ENCODE measurements around the gene NOTCH1.

Gene NOTCH1

DNA sequence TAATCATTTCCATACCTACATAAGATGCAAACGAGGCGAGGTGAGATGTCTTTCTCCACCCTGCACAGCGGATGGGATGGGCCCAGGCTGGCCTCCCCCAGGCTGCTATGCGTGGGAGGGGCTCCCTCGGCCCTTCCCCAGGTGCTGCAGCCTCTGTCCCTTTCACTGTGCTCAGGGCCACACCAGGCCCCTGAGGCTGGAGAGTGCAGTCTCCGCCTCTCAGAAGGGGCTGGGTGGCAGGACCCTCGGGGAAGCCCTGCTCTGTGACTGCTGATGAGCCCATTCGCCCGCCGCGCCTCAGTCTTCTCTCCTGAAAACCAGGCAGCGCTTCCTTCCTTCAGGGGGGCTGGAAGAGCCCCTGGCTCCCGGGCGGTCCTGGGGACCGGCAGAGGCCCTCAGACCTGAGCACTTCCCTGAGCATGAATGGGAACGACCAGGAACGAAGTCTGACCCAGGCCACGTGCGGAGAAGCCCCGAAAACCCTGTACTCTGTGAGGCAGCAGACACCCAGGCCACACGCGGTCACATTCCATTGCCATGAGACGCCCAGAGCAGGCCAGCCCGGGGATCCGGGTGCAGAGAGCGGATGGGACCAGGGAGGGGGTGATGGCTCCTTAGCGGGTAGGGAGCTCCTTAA lies 21.9 kb upstream of the NOTCH1 start:
- DNase-seq (ENCODE audit: extremely low read depth, low read depth): peak; percentile 79
- no peak for TF ChIP-seq CTCF (IDR thresholded peaks at IDR 0.05; ENCODE audit: low read depth, low read length, missing control alignments)
- no peak overlapping the region for H3K4me3 ChIP-seq (replicated peaks; ENCODE audit: low read depth, low read length)

DNA sequence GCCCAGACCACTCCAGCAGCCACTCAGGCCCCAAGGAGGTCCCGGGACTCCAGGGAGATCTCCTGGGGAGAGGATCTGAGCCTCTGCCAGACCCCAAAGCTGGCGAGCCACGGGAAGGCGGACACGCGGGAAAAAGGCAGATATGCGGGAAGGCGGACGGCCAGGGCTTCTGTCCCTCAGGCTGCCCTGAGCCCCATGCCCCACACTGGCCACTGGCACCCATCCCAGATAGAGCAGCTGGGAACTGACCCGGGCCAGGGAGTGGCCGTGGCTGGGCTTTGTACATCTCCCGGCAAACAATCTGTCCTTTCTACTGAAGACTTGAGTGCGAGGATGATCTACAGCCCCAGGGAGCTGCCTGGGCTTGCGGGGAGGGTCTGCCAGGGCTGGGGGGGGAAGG lies 21.1 kb upstream of the NOTCH1 start:
- no peak for DNase-seq (ENCODE audit: extremely low read depth, low read depth)
- no peak for TF ChIP-seq CTCF (IDR thresholded peaks at IDR 0.05; ENCODE audit: low read depth, low read length, missing control alignments)
- H3K4me3 ChIP-seq (replicated peaks; ENCODE audit: low read depth, low read length): no peak overlapping the region

DNA sequence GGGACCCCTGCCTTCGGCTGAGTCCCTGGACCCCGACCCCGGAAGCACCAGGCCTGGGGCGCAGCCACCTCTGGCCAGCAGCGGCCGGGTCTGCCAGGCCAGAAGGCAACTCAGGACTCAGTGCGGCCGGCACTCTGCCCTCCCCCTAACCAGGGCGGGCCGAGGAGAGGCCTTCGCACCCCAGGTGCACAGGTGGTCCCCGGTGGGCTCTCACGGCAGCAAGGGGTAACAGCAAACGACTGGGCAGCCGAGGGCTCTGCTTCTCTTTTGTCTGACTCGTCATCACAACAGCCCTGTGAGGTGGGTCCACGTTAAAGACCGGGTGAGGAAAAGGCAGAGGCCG lies 20.7 kb upstream of the NOTCH1 start:
- DNase-seq (ENCODE audit: extremely low read depth, low read depth): no peak
- H3K4me3 ChIP-seq (replicated peaks; ENCODE audit: low read depth, low read length): no peak overlapping the region
- no peak for TF ChIP-seq CTCF (IDR thresholded peaks at IDR 0.05; ENCODE audit: low read depth, low read length, missing control alignments)

- TF ChIP-seq CTCF (IDR thresholded peaks at IDR 0.05; ENCODE audit: low read depth, low read length, missing control alignments): no peak
- no peak overlapping the region for H3K4me3 ChIP-seq (replicated peaks; ENCODE audit: low read depth, low read length)
- DNase-seq (ENCODE audit: extremely low read depth, low read depth): no peak
Measured at GRCh38 chr9:136565715-136566552, 20.1 kb upstream of the NOTCH1 start.

- TF ChIP-seq CTCF (IDR thresholded peaks at IDR 0.05; ENCODE audit: low read depth, low read length, missing control alignments): no peak
- DNase-seq (ENCODE audit: extremely low read depth, low read depth): no peak
- no peak overlapping the region for H3K4me3 ChIP-seq (replicated peaks; ENCODE audit: low read depth, low read length)
Measured at GRCh38 chr9:136565086-136565714, 19.4 kb upstream of the NOTCH1 start.

DNA sequence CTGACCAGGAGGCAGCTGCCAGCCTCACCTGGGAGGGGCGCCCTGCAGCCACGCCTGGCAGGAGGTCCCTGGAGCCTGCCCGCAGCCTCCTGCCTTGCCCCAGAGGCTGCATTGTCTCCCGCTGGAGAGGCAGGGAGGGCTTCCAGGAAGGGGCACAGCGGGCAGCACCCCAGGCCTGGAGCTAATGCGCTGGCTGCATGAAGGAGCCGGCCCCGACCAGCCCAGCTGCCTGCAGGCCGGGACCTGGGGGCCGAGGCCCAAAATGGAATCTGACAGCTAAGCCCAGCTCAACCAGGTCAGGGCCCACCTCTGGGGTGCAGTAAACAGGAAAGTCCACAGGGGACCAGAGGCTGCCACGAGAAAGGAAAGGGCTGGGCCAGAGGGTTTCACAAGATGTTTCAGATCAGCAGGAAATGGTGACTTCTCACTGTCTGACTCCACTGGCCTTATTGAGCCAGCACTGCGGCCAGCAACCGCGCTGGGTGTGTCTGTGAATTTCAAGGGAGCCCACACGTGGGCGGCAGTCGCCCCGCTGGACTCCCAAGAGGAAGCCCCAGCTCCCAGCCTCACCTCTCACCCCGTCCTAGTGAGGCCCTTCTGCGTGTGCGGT lies 18.6 kb upstream of the NOTCH1 start:
- no peak for TF ChIP-seq CTCF (IDR thresholded peaks at IDR 0.05; ENCODE audit: low read depth, low read length, missing control alignments)
- no peak overlapping the region for H3K4me3 ChIP-seq (replicated peaks; ENCODE audit: low read depth, low read length)
- no peak for DNase-seq (ENCODE audit: extremely low read depth, low read depth)

All from HFF-Myc (cell line).